Transverse colon (tissue), 4 donors: ENCODE measurements around the gene ST8SIA1. TPM values are rescaled to one million over a fixed set of nuclear protein-coding genes. Genes with fewer than 3 reads are reported as not detected.

Source experiments
- DNase-seq: peaks from one replicate; pipeline ENCODE4 v3.0.0-alpha.2; 2019
- H3K27ac ChIP-seq, 4 donors: fragments of 200-600 bp; sonication (generic); 2 replicates each; pipeline ENCODE4 v1.5.1; 2016 to 2018; ENCODE audit warnings: inconsistent platforms in 4 of 4
- H3K27me3 ChIP-seq: fragments of 200-600 bp; sonication (generic); 2 replicates; pipeline ENCODE4 v1.5.1; 2017; ENCODE audit warnings: inconsistent platforms
- H3K36me3 ChIP-seq, 4 donors: fragments of 200-600 bp; sonication (generic); 2 replicates each; pipeline ENCODE4 v1.5.1; 2017 to 2019; ENCODE audit warnings: inconsistent platforms in 4 of 4
- H3K4me1 ChIP-seq, 4 donors: fragments of 200-600 bp; sonication (generic); 2 replicates each; pipeline ENCODE4 v1.5.1; 2017 to 2020; ENCODE audit warnings: inconsistent platforms in 4 of 4
- H3K4me3 ChIP-seq, 4 donors: fragments of 200-600 bp; sonication (generic); 1 replicate in 1 of 4; 2 replicates in 3 of 4; pipeline versions ENCODE4 v1.5.1 to v1.6.1; 2017 to 2019; ENCODE audit warnings: inconsistent platforms in 4 of 4
- H3K9me3 ChIP-seq, 2 donors: fragments of 200-600 bp; sonication (generic); 2 replicates each; pipeline ENCODE4 v1.5.1; 2017 to 2019; ENCODE audit warnings: inconsistent platforms in 2 of 2
- EP300 ChIP-seq: sonication (generic); formaldehyde crosslinking; IDR thresholded peaks from one replicate; pipeline ENCODE4 v1.6.1; 2017; ENCODE audit warnings: antibody characterized with exemption, low read depth
- POLR2A ChIP-seq: fragments of 450-650 bp; IDR thresholded peaks from one replicate; pipeline ENCODE4 v1.6.1; 2016; ENCODE audit warnings: antibody characterized with exemption, mild to moderate bottlenecking, moderate library complexity
- POLR2AphosphoS5 ChIP-seq, 3 donors: sonication (generic); formaldehyde crosslinking; IDR thresholded peaks; one replicate each; pipeline ENCODE4 v1.6.1; 2016; ENCODE audit warnings: antibody characterized with exemption in 3 of 3
- WGBS, 2 donors: methylation state at CpG; one replicate each; pipeline ENCODE4 v1.1.5; 2018; ENCODE audit warnings: low coverage in 1 of 2; 5-methylcytosine and 5-hydroxymethylcytosine counted together
- in situ Hi-C, 4 donors: fragments of 200-750 bp; cut with MboI; loops; one replicate each; pipeline versions ENCODE4 v1.15.0 to v1.15.1; 2017; ENCODE audit warnings: low sequenced_read_pairs in 3 of 4, low pct_ligation_motif_present in 1 of 4, low pct_unique_long_range_greater_than_20kb in 1 of 4
- intact Hi-C: fragments of 100-400 bp; cut with DNase I; formaldehyde crosslinking; loops from one replicate; pipeline ENCODE4 v1.15.1; 2023; ENCODE audit warnings: low total_unique reads
- total RNA-seq, 4 donors: library from RNA; depleted of rRNA; stranded (reverse); fragments of >200 nt; gene quantifications; one replicate each; pipeline ENCODE4 v1.1.0, GENCODE V29; 2016
- TF ChIP-seq, protein P1 (sequence below), 5 experiments: fragments of 200-600 bp in 3 of 5; fragments of 450-650 bp in 2 of 5; sonication (generic) in 3 of 5; IDR thresholded peaks; 1 replicate in 2 of 5; 2 replicates in 3 of 5; pipeline ENCODE4 v1.5.1; 2016 to 2017; ENCODE audit warnings: antibody characterized with exemption in 5 of 5, inconsistent platforms in 3 of 5, mild to moderate bottlenecking in 2 of 5, moderate library complexity in 1 of 5

Gene ST8SIA1
- total RNA-seq, 4 donors from 2014 or later, result 1.4 to 4.5 (median 3.9) TPM

- H3K4me1 ChIP-seq, result peaks cover 0 to 9% (median 3%) of the 10 kb centered on the region in 4 donors
- 64 to 68% methylated on average over 3 to 5 of the region's 5 CpGs for WGBS, 2 donors
- in situ Hi-C loops, result no loop called here
- H3K4me3 ChIP-seq, result no peak overlapping the region
- no peaks in the 10 kb centered on the region for H3K27me3 ChIP-seq
- H3K27ac ChIP-seq, result peak overlapping the region; percentile 74 to 85 (median 80)
- no peaks in the 10 kb centered on the region for H3K9me3 ChIP-seq
- H3K36me3 ChIP-seq, result no peaks in the 10 kb centered on the region
- intact Hi-C loops, result no loop called here
- TF ChIP-seq, protein P1, sequence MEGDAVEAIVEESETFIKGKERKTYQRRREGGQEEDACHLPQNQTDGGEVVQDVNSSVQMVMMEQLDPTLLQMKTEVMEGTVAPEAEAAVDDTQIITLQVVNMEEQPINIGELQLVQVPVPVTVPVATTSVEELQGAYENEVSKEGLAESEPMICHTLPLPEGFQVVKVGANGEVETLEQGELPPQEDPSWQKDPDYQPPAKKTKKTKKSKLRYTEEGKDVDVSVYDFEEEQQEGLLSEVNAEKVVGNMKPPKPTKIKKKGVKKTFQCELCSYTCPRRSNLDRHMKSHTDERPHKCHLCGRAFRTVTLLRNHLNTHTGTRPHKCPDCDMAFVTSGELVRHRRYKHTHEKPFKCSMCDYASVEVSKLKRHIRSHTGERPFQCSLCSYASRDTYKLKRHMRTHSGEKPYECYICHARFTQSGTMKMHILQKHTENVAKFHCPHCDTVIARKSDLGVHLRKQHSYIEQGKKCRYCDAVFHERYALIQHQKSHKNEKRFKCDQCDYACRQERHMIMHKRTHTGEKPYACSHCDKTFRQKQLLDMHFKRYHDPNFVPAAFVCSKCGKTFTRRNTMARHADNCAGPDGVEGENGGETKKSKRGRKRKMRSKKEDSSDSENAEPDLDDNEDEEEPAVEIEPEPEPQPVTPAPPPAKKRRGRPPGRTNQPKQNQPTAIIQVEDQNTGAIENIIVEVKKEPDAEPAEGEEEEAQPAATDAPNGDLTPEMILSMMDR (IDR thresholded peaks at IDR 0.05), result no peak
- TF ChIP-seq POLR2A, result no peak
- no peak for TF ChIP-seq POLR2AphosphoS5 (IDR thresholded peaks at IDR 0.05)
- no peak for TF ChIP-seq EP300
- no peak for DNase-seq
These were observed 58.2 kb downstream of the ST8SIA1 start for GRCh38 chr12:22276313-22276712.

DNA sequence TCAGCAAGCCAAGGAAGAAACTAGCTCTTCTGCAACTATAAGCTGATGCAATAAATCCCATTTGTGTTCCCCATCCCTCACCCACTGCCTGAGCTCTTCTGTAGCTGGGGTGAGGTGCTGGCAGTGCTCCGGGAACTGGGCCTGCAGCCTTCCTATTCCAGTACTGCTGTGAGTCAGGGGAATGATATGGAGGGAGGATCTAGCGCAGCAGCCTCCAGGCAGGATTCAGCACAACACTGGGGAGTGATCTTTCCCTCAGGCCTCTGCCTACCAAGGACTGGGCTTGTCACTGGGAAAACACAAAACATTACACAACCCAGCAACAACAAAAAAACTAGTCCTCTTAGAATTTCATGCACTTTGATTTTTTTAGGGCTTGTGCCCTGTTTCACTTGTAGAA is 58.7 kb downstream of the ST8SIA1 start:
- peak overlapping the region; percentile 74 to 85 (median 80) for H3K27ac ChIP-seq
- H3K36me3 ChIP-seq, result no peaks in the 10 kb centered on the region
- peaks cover 0 to 9% (median 3%) of the 10 kb centered on the region in 4 donors for H3K4me1 ChIP-seq
- TF ChIP-seq, protein P1 (IDR thresholded peaks at IDR 0.05), result no peak
- peak in 2 of 3 donors; percentile 39 to 54 for TF ChIP-seq POLR2AphosphoS5 (IDR thresholded peaks at IDR 0.05)
- DNase-seq, result peak; percentile 67
- no peaks in the 10 kb centered on the region for H3K9me3 ChIP-seq
- no peaks in the 10 kb centered on the region for H3K27me3 ChIP-seq
- no peak overlapping the region for H3K4me3 ChIP-seq
- WGBS, 2 donors, result 66% methylated on average over 2 of the region's 2 CpGs; no CpG with 5 or more reads in 1 of the 2 donors
- in situ Hi-C loops, result no loop called here
- intact Hi-C loops, result no loop called here

GRCh38 chr12:22272335-22273151 is 62.0 kb downstream of the ST8SIA1 start:
- intact Hi-C loops (no loop called here), in situ Hi-C loops (no loop called here)
- TF ChIP-seq POLR2AphosphoS5 (IDR thresholded peaks at IDR 0.05), result no peak
- Histone ChIP-seq H3K9me3 (no peaks in the 10 kb centered on the region), H3K27ac (no peak overlapping the region), H3K4me3 (no peak overlapping the region), H3K4me1 (peaks cover 0 to 9% (median 3%) of the 10 kb centered on the region in 4 donors), H3K27me3 (no peaks in the 10 kb centered on the region), H3K36me3 (no peaks in the 10 kb centered on the region)
- DNase-seq, result no peak
- WGBS, 2 donors, result 78 to 79% methylated on average over 6 to 11 of the region's 11 CpGs

DNA sequence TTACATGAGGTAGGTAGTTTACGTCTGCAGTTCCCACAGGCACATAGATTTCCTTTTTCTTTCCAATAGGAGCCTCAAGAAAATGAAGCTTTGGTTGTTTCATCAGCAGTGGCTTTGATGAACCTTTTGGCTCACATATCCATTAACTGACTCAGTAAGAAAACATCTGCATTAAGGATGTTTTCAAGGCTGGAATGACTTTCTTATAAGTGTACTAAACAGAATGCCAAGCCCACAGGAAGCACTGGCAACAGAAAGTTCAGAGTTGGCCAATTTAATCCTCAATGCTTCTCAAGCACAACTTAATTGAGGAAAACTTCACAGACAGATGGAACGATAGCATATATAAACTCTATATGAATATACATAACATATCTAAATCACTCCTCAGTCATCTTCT is 63.5 kb downstream of the ST8SIA1 start:
- in situ Hi-C loops, result no loop called here
- 76 to 77% methylated on average over 2 of the region's 2 CpGs for WGBS, 2 donors

More for the DNA sequence above, 63.5 kb downstream of the ST8SIA1 start:
- Histone ChIP-seq H3K9me3 (no peaks in the 10 kb centered on the region), H3K4me3 (no peak overlapping the region), H3K27ac (no peak overlapping the region), H3K36me3 (no peaks in the 10 kb centered on the region), H3K27me3 (no peaks in the 10 kb centered on the region), H3K4me1 (peaks cover 0 to 4% (median 0%) of the 10 kb centered on the region in 4 donors)
- no peak for DNase-seq
- TF ChIP-seq POLR2A (no peak), EP300 (no peak), POLR2AphosphoS5 (IDR thresholded peaks at IDR 0.05) (no peak)
- TF ChIP-seq, protein P1 (IDR thresholded peaks at IDR 0.05), result no peak
- intact Hi-C loops, result no loop called here
